ENCODE measurements around the gene TMEM19. TPM values are rescaled to one million over a fixed set of nuclear protein-coding genes. Genes with fewer than 3 reads are reported as not detected.

Gene TMEM19
- total RNA-seq, 1 donor from 2014 or later: 40.3 TPM

DNA sequence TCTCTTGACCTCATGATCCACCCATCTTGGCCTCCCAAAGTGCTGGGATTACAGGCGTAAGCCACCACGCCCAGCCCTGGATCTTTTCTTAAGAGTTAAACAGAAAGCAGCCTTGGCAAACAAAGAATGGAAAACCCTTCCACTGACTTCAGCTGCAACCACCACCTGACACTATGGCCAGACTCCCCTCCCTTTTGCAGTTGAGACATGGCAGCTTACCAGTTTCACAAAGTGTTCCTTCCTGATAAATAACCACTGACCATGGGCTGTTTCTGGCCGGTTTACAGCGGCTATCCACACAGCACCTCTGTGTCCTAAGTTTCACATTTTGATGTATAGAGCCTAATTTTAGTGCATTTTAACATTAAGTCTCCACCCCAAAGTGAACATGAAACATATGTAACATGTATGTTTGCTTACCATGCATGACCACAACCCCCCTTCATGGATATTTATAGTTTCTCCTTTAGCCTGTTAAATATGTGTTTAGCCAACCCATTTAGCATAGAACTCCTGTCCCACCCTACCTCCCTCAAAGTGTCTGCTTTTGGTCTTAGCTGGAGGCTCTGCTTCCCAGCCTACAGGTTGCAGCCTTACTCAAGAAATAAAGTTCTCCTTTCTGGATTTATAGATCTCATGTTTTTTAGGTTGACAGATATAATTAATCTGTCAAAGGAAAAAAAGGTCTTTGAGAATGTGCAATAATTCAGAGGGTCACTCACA, 36.1 kb downstream of the TMEM19 start:
- FAIRE-seq (no peak), DNase-seq (ENCODE audit: low read depth) (no peak)
- Histone ChIP-seq H3K36me3 (ENCODE audit: control insufficient read depth, insufficient read depth, low read length) (no peaks in the 10 kb centered on the region), H3K27me3 (ENCODE audit: control insufficient read depth, insufficient read depth, low read length) (no peaks in the 10 kb centered on the region), H3K4me3 (ENCODE audit: low read depth, low read length) (no peak overlapping the region)
- TF ChIP-seq, protein P1, sequence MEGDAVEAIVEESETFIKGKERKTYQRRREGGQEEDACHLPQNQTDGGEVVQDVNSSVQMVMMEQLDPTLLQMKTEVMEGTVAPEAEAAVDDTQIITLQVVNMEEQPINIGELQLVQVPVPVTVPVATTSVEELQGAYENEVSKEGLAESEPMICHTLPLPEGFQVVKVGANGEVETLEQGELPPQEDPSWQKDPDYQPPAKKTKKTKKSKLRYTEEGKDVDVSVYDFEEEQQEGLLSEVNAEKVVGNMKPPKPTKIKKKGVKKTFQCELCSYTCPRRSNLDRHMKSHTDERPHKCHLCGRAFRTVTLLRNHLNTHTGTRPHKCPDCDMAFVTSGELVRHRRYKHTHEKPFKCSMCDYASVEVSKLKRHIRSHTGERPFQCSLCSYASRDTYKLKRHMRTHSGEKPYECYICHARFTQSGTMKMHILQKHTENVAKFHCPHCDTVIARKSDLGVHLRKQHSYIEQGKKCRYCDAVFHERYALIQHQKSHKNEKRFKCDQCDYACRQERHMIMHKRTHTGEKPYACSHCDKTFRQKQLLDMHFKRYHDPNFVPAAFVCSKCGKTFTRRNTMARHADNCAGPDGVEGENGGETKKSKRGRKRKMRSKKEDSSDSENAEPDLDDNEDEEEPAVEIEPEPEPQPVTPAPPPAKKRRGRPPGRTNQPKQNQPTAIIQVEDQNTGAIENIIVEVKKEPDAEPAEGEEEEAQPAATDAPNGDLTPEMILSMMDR (IDR thresholded peaks at IDR 0.05; ENCODE audit: insufficient read depth, low read length, severe bottlenecking): no peak

DNA sequence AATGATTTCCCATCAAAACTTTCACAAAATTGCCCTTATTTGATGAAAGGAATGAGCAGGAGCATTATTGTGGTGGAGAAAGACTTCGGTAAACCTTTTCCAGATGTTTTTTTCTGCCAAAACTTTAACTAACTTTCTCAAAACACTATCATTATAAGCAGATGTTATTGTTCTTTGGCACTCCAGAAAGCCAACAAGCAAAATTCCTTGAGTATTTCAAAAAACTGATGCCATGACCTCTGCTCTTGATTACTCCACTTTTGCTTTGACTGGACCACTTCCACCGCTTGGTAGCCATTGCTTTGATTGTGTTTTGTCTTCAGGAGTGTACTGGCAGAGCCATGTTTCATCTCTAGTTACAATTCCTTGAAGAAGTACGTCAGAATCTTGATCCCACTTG, 39.1 kb downstream of the TMEM19 start:
- TF ChIP-seq, protein P1 (IDR thresholded peaks at IDR 0.05; ENCODE audit: insufficient read depth, low read length, severe bottlenecking): no peak
- no peaks in the 10 kb centered on the region for H3K36me3 ChIP-seq (ENCODE audit: control insufficient read depth, insufficient read depth, low read length)
- no peaks in the 10 kb centered on the region for H3K27me3 ChIP-seq (ENCODE audit: control insufficient read depth, insufficient read depth, low read length)
- H3K4me3 ChIP-seq (ENCODE audit: low read depth, low read length): no peak overlapping the region
- no peak for DNase-seq (ENCODE audit: low read depth)
- no peak for FAIRE-seq

DNA sequence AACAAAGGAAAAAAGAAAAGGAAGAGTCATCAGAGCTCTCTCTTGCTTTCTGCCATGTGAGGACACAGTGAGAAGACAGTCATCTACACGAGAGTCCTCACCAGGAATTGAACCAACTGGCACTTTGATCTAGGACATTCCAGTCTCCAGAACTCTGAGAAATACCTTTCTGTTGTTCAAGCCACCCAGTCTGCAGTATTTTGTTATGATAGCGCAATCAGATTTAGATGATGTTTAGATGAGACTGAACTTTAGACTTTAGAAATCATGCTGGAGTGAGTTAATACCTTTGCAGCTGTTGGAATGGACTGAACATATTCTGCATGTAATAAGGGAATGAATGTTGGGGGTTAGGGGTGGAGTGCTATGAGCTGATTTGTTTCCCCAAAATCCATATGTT, 40.7 kb downstream of the TMEM19 start:
- FAIRE-seq (no peak), DNase-seq (ENCODE audit: low read depth) (no peak)
- H3K4me3 ChIP-seq (ENCODE audit: low read depth, low read length): no peak overlapping the region
- H3K36me3 ChIP-seq (ENCODE audit: control insufficient read depth, insufficient read depth, low read length): no peaks in the 10 kb centered on the region
- TF ChIP-seq, protein P1 (IDR thresholded peaks at IDR 0.05; ENCODE audit: insufficient read depth, low read length, severe bottlenecking): no peak
- H3K27me3 ChIP-seq (ENCODE audit: control insufficient read depth, insufficient read depth, low read length): no peaks in the 10 kb centered on the region

DNA sequence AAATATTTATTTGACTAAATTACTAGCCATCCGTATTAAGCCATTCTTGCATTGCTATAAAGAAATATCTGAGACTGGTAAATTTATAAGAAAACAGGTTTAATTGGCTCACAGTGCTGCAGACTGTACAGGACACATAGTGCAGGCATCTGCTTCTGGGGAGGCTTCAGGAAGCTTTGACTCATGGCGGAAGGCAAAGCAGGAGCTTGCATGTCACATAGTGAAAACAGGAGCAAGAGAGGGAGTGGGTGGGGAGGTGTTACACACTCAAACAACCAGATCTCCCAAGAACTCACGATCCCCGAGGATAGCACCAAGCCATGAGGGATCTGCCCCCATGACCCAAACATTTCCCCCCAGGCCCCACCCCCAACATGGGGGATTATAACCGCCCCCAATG, 42.1 kb downstream of the TMEM19 start:
- no peak overlapping the region for H3K4me3 ChIP-seq (ENCODE audit: low read depth, low read length)
- H3K36me3 ChIP-seq (ENCODE audit: control insufficient read depth, insufficient read depth, low read length): no peaks in the 10 kb centered on the region
- FAIRE-seq: no peak
- no peaks in the 10 kb centered on the region for H3K27me3 ChIP-seq (ENCODE audit: control insufficient read depth, insufficient read depth, low read length)
- TF ChIP-seq, protein P1 (IDR thresholded peaks at IDR 0.05; ENCODE audit: insufficient read depth, low read length, severe bottlenecking): no peak
- DNase-seq (ENCODE audit: low read depth): no peak

DNA sequence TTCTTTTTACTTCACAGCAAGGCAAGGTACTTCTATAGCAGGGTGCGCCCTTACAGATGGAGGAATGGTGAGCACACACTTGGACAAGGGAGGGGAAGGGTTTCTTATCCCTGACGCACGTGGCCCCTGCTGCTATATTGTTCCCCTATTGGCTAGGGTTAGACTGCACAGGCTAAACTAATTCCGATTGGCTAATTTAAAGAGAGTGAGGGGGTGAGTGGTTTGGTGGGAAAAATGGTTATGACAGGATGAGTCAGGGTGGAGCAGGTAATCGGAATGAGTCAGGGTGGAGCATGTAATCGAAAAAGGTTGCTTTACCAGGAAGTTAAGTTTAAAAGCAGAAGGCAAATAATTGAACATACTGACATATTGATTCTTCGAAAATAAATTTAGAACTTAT, 45.1 kb downstream of the TMEM19 start:
- Histone ChIP-seq H3K27me3 (ENCODE audit: control insufficient read depth, insufficient read depth, low read length) (no peaks in the 10 kb centered on the region), H3K4me3 (ENCODE audit: low read depth, low read length) (no peak overlapping the region), H3K36me3 (ENCODE audit: control insufficient read depth, insufficient read depth, low read length) (no peaks in the 10 kb centered on the region)
- TF ChIP-seq, protein P1 (IDR thresholded peaks at IDR 0.05; ENCODE audit: insufficient read depth, low read length, severe bottlenecking): no peak
- DNase-seq (ENCODE audit: low read depth) (no peak), FAIRE-seq (no peak)

All from bronchial epithelial cell (primary cell).